HG03097 (cell line): ENCODE results near the gene HSD17B12.

Experiments
- ATAC-seq: cut with Tn5 transposase; IDR thresholded peaks from one replicate; pipeline ENCODE4 v1.9.1; 2021; ENCODE audit not compliant: unreplicated experiment, low FRiP score

HSD17B12 gene

GRCh38 chr11:43905813-43906241, 225.3 kb downstream of the HSD17B12 start:
- no peak for ATAC-seq
